Calu3 (cell line): ENCODE data around the gene HSPA2. TPM values are rescaled to one million over a fixed set of nuclear protein-coding genes. Genes with fewer than 3 reads are reported as not detected.
A peak's percentile ranks its signal among the peaks of the same experiment; 100 is the strongest.

Experiments used
- BruUV-seq: library from RNA; stranded (reverse); fragments of 400-500 nt; replicated peaks from 2 replicates; lab custom pipeline; 2021; lab: Mats Ljungman, UMichigan
- CTCF ChIA-PET: fragments of 300-600 bp; sonication (Branson Sonifier 250); formaldehyde crosslinking; loops from one replicate; lab custom pipeline; 2022; ENCODE audit warnings: antibody characterized with exemption; lab: Charles Lee
- DNase-seq: peaks from one replicate; pipeline ENCODE4 v3.0.0; 2022
- H3K27ac Mint-ChIP-seq: one replicate; pipeline ENCODE4 v1.8.0; 2022; ENCODE audit warnings: mixed read lengths; ENCODE audit not compliant: unreplicated experiment
- H3K27me3 Mint-ChIP-seq: one replicate; pipeline ENCODE4 v1.8.0; 2022; ENCODE audit warnings: mixed read lengths; ENCODE audit not compliant: unreplicated experiment
- H3K36me3 Mint-ChIP-seq: one replicate; pipeline ENCODE4 v1.8.0; 2022; ENCODE audit warnings: mild to moderate bottlenecking, moderate library complexity, mixed read lengths; ENCODE audit not compliant: insufficient read depth, unreplicated experiment
- H3K4me1 Mint-ChIP-seq: one replicate; pipeline ENCODE4 v1.8.0; 2022; ENCODE audit warnings: mild to moderate bottlenecking, low read depth, mixed read lengths; ENCODE audit not compliant: unreplicated experiment
- H3K4me3 Mint-ChIP-seq: one replicate; pipeline ENCODE4 v1.8.0; 2022; ENCODE audit warnings: mild to moderate bottlenecking, low read depth, moderate library complexity, mixed read lengths; ENCODE audit not compliant: unreplicated experiment
- H3K9me3 Mint-ChIP-seq: one replicate; pipeline ENCODE4 v1.8.0; 2022; ENCODE audit warnings: low read depth, mixed read lengths; ENCODE audit not compliant: unreplicated experiment
- intact Hi-C: fragments of 100-400 bp; cut with micrococcal nuclease; formaldehyde crosslinking; loops from one replicate; pipeline ENCODE4 v1.10.0; 2022; ENCODE audit not compliant: unreplicated experiment
- total RNA-seq: library from RNA; stranded (reverse); gene quantifications from 2 replicates; pipeline ENCODE4 v1.2.3, GENCODE V29; 2022
- TF ChIP-seq, protein P1 (sequence below): fragments of 200-600 bp; IDR thresholded peaks from one replicate; pipeline ENCODE4 v1.8.0; 2022; ENCODE audit warnings: antibody characterized with exemption; ENCODE audit not compliant: unreplicated experiment

HSPA2 gene
- total RNA-seq, 1 experiment from 2014 or later, result 3.6 TPM

GRCh38 chr14:64496764-64497163 is 43.8 kb upstream of the HSPA2 start:
- BruUV-seq, result no TSS peak
- H3K27ac Mint-ChIP-seq, result no peak overlapping the region
- H3K4me1 Mint-ChIP-seq, result peaks cover 9% of the 10 kb centered on the region
- CTCF ChIA-PET, result interaction anchor here (0.6 kb wide), 2 partner anchors 147 to 354 kb away, joined by 3 read pairs; no protein-coding TSS in a partner anchor
- H3K9me3 Mint-ChIP-seq, result no peaks in the 10 kb centered on the region
- no peak for DNase-seq
- no peak overlapping the region for H3K4me3 Mint-ChIP-seq
- peaks cover 8% of the 10 kb centered on the region for H3K36me3 Mint-ChIP-seq
- intact Hi-C loops, result no loop called here
- H3K27me3 Mint-ChIP-seq, result no peaks in the 10 kb centered on the region
- TF ChIP-seq, protein P1, sequence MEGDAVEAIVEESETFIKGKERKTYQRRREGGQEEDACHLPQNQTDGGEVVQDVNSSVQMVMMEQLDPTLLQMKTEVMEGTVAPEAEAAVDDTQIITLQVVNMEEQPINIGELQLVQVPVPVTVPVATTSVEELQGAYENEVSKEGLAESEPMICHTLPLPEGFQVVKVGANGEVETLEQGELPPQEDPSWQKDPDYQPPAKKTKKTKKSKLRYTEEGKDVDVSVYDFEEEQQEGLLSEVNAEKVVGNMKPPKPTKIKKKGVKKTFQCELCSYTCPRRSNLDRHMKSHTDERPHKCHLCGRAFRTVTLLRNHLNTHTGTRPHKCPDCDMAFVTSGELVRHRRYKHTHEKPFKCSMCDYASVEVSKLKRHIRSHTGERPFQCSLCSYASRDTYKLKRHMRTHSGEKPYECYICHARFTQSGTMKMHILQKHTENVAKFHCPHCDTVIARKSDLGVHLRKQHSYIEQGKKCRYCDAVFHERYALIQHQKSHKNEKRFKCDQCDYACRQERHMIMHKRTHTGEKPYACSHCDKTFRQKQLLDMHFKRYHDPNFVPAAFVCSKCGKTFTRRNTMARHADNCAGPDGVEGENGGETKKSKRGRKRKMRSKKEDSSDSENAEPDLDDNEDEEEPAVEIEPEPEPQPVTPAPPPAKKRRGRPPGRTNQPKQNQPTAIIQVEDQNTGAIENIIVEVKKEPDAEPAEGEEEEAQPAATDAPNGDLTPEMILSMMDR, result no peak

GRCh38 chr14:64500088-64500487 is 40.5 kb upstream of the HSPA2 start:
- no peak overlapping the region for H3K27ac Mint-ChIP-seq

DNA sequence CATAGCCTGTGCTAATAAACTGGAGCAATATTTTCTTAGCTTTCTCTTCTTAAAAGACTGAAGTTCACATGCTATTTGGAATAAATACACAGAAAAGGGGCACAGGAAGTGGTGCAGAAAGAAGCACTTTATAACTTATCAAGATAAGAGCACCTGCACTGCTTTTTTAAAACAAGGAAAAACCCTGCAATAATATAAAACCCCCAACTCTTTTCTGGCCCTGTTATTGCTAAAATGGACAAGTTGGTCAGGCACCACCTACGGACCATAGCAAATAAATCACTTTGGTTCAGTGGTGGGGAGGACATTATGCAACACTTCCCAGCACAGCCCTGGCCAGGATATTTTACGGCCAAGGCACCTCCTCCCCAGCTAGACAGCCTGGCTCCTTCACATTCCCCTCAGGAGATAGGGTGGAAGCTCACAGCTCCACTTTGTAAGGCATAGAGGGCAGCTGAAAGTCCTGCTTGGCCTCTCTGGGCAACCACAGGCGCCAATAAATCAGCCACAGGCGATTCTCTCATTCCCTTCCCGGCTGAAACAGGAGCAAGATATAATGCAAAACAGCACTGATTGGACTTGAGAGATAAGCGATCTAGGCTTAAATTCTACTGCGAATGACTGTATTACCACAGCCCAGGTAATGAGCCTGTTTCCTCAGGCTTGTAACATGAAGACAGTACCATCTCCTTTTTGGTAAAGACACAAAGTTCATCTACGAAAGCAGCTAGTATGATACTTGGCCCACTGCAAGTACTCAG is 39.0 kb upstream of the HSPA2 start:
- DNase-seq, result peak; percentile 38
- Mint-ChIP-seq H3K36me3 (peaks cover 55% of the 10 kb centered on the region), H3K4me3 (peak overlapping the region; percentile 82), H3K9me3 (no peaks in the 10 kb centered on the region), H3K27me3 (no peaks in the 10 kb centered on the region), H3K4me1 (peaks cover 9% of the 10 kb centered on the region), H3K27ac (peak overlapping the region; percentile 99)
- TF ChIP-seq, protein P1, result no peak
- no TSS peak for BruUV-seq
- intact Hi-C loops, result no loop called here
- CTCF ChIA-PET, result interaction anchor here (0.6 to 0.7 kb wide), 2 partner anchors 131 to 710 kb away, joined by 4 read pairs; no protein-coding TSS in a partner anchor

More at GRCh38 chr14:64500088-64500487, 40.5 kb upstream of the HSPA2 start:
- TF ChIP-seq, protein P1, result no peak
- intact Hi-C loops, result no loop called here
- no TSS peak for BruUV-seq
- H3K4me3 Mint-ChIP-seq, result no peak overlapping the region
- no peaks in the 10 kb centered on the region for H3K27me3 Mint-ChIP-seq
- no peaks in the 10 kb centered on the region for H3K9me3 Mint-ChIP-seq
- peaks cover 40% of the 10 kb centered on the region for H3K36me3 Mint-ChIP-seq
- DNase-seq, result no peak
- CTCF ChIA-PET, result no interaction called here
- peaks cover 9% of the 10 kb centered on the region for H3K4me1 Mint-ChIP-seq

DNA sequence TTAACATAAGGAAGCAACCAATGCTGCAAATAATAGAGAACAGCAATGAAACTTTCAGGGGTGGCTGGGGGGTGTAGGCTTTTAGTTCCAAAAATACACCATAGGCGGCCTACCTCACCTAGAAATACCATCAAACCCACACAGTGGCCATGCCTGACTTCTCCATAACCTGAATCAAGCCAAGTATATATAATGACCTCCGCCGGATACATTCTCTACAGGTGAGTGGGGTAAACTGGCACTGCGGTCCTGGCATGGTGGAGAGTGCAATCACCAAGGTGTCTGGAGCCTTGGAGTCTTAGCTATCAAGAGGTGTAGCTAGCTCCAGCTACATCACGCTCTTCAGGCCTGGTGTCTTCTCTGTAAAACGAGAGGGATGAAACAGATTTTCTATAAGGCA is 38.1 kb upstream of the HSPA2 start:
- intact Hi-C loops, result no loop called here
- BruUV-seq, result no TSS peak
- CTCF ChIA-PET, result interaction anchor here (0.6 to 1.0 kb wide), 2 partner anchors 135 to 710 kb away, joined by 3 to 4 read pairs; no protein-coding TSS in a partner anchor
- TF ChIP-seq, protein P1, result no peak
- peaks cover 58% of the 10 kb centered on the region for H3K36me3 Mint-ChIP-seq
- H3K27ac Mint-ChIP-seq, result peak overlapping the region; percentile 99
- no peaks in the 10 kb centered on the region for H3K9me3 Mint-ChIP-seq
- no peak for DNase-seq
- peak overlapping the region; percentile 82 for H3K4me3 Mint-ChIP-seq
- peaks cover 14% of the 10 kb centered on the region for H3K4me1 Mint-ChIP-seq
- no peaks in the 10 kb centered on the region for H3K27me3 Mint-ChIP-seq
